ENCODE measurements around the gene OPN4.

Gene OPN4

DNA sequence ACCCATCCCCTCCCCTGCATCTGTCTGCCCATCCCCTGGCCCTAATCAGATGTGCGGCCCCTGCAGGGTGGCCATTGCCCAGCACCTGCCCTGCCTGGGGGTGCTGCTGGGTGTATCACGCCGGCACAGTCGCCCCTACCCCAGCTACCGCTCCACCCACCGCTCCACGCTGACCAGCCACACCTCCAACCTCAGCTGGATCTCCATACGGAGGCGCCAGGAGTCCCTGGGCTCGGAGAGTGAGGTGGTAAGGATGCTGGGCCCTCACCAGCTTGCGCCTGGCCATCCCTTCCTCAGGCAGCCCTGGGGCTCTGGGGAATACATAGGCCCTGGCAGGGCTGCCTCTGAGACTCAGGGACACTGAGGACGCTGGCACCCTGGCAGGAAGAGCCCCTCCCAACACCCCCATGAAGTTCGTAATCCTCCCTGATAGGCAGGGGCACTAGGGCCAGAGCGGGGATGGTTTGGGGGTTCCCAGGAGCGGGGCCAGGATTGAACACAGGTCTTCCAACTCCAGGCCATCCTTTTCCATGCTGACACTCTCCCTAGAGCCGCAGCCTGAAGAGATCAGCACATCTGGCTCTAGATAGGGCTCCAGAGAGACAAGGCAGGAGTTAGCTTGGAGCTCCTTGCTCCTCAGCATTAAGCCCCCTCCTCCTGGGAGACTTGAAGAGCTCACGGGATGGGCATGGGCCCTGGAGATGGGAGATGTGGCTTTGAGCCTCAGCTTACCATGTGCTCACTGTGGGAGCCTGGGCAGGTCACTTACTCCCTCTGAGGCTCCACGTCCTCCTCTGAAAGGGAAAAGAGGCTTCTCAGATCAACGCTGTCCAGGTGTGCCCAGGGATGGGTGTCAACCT, 8.1 kb downstream of the OPN4 start:
- DNase-seq (ENCODE audit: low spot score): no peak

- DNase-seq (ENCODE audit: low spot score): no peak
Measured at GRCh38 chr10:86663046-86663345, 8.6 kb downstream of the OPN4 start.

DNA sequence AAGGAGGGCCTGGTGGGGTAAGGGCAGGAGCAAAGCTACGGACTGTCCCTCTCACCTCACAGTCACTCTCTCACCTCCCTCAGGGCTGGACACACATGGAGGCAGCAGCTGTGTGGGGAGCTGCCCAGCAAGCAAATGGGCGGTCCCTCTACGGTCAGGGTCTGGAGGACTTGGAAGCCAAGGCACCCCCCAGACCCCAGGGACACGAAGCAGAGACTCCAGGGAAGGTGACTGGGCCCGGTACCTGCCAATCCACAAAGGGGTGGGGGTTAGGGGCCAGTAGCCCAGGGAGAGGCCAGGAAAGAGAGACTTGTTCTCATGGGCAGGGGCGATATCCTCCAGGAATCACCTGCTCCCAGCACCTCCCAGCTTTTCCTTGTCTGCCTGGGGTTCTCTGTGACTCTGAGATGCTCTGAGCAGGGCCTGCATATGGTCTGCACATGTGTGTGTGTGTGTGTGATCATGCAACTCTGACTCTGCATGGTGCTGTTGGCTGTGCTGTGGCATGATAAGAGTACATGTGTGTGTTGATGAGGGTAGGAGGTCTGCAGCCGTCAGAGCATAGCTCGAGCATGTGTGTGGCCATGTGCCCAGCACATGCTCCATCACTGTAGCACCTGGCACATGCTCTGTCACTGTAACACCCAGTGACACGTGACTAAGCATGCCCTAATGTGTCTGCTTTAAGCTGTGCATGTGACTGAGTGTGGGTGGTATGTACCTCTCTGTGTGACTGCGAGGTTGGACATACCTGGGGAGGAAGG, 9.4 kb downstream of the OPN4 start:
- no peak for DNase-seq (ENCODE audit: low spot score)

GRCh38 chr10:86664341-86665217, 10.2 kb downstream of the OPN4 start:
- no peak for DNase-seq (ENCODE audit: low spot score)

DNA sequence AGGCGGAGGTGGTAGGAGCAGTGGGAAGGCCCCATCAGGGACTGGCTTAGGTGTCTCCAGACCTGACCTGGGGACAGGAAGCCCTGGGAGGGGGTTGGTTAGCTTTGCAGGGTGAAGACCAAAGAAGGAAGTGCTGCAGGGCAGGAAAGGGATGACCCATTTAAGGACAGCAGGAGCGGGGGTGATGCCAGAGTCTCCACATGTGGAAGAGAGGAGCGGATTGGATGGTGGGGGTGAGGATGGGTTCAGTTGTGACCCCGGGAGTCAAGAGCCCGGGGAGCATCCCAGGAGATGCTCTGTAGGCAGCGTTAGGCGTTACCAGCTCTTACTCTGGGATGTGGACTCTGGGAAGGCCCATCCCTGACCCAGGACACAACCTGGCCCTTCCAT, 10.9 kb downstream of the OPN4 start:
- DNase-seq (ENCODE audit: low spot score): no peak

GRCh38 chr10:86665868-86666267, 11.5 kb downstream of the OPN4 start:
- no peak for DNase-seq (ENCODE audit: low spot score)

DNA sequence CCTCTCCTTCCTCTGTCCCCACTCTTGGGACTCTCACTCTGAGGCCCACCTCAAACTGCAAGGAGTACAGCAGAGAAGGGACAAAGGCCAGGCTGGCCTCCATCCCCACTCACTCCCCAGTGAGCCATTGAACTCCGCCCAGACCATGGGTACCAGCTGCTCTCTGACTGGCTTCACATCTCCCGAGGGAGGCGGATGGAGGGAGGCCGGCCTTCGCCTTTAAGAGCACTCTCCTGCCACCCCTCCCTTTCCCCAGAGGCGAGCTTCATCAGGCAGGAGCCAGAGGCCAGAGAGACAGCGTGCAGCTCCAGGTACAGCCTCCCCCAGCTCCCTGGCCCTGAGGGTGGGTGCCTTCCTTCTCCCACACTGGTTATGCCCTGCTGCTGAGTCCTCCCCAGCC, 12.2 kb downstream of the OPN4 start:
- DNase-seq (ENCODE audit: low spot score): no peak

DNA sequence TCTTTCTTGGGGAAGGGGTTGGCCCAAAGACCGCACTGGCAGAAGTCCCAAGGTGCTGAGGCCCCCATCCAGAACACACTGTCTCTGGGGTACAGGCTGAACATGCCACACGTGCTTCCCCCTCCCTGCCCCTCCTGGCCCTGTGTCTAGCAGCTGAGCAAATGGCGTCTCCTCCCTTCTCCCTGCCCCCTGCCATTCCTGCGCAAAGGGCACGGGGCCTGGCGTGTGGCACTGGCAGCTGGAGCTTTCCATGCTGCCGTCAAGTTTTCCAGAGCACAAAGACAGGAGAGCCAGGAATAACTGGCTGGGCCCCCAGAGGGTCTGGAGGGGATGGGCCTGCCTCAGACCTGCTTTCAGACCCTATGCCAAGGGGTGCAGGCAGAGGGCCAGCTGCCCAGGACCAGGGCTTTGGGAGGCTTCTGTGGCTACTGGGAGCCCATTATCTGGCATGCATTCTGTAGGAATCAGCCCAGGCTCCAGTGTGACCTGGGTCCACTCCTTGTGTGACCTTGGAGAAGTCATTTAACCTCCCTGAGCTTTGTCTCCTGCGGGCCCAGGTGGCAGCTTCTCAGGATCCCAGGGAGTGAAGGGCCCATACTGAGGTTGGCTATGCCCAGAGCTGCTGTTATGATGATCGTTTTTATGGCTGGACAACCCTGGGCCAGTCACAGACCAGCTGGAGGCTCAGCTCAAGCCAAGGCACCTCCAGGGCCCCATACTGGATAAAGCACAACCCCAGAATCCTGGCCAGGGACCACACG, 13.3 kb downstream of the OPN4 start:
- DNase-seq (ENCODE audit: low spot score): no peak

- DNase-seq (ENCODE audit: low spot score): no peak
Measured at GRCh38 chr10:86668297-86669165, 14.2 kb downstream of the OPN4 start, which contains the start of gene LDB3. Gene LDB3 (plus strand): TSS chr10:86668511. CDS start chr10:86668692, 181 bp downstream.

DNA sequence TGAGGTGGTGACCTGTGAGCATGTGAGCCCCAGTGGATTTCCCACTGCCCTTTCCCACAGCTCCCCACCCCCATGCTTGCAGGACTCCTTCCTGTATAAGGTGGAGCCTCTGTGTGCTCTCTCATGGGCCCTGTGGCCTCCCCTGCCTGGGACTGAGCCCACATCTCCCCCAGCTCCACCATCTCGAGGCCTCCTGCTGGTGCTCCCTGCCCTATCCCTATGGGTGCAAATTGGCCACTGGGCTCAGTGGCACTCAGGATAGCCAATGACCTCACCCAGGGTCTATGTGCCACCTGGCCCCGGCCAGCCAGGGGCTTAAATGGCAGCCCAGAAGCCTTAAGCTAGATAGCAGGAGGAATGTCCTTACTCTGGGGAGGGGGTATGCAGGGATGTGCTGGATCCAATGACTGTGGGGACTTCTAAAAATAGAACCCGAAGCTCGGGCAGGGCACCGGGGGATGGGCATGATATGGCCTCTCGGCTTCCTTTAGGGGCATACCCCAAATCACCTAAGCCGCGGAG, 16.0 kb downstream of the OPN4 start:
- no peak for DNase-seq (ENCODE audit: low spot score)

GRCh38 chr10:86670876-86671275, 16.5 kb downstream of the OPN4 start:
- no peak for DNase-seq (ENCODE audit: low spot score)

- DNase-seq (ENCODE audit: low spot score): no peak
Measured at GRCh38 chr10:86671419-86671818, 17.1 kb downstream of the OPN4 start.

DNA sequence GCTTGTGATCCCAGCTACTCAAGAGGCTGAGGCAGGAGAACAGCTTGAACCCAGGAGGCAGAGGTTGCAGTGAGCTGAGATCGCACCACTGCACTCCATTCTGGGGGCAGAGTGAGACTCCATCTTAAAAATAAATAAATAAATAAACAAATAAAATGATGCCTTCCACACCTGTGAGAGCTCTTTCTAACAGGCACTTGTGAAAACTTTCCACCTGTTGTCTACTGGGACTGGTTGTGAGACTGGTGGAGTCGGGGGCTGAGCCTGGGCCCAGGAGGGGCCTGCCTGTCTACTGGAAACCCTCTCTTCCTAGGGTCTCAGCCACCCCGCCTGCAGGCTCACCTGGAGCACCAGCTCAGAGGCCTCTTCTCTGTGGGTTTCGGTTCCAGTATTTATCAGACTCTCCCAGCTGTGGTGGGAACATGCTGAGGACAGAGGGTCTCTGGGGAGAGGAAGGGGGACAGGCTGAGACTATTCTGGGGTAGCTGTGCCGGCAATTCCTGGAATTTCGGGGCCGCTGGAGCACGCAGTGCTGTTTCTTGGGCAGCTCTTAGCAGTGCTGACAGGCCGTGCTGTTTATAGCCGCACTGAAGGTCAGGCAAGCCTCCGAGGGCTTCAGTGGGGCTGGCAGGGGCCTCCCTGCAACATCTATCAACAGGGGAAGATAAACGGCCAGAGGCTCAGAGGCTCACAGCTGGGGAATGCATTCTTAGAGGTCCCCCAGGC, 17.8 kb downstream of the OPN4 start:
- DNase-seq (ENCODE audit: low spot score): no peak

- DNase-seq (ENCODE audit: low spot score): no peak
Measured at GRCh38 chr10:86673216-86673826, 19.0 kb downstream of the OPN4 start.

GRCh38 chr10:86673827-86674581, 19.7 kb downstream of the OPN4 start:
- DNase-seq (ENCODE audit: low spot score): no peak

- DNase-seq (ENCODE audit: low spot score): no peak
Measured at GRCh38 chr10:86674912-86675311, 20.6 kb downstream of the OPN4 start.

GRCh38 chr10:86677374-86677773, 23.0 kb downstream of the OPN4 start:
- DNase-seq (ENCODE audit: low spot score): no peak

- DNase-seq (ENCODE audit: low spot score): no peak
Measured at GRCh38 chr10:86678999-86679792, 24.8 kb downstream of the OPN4 start.

All from CD4-positive, alpha-beta T cell treated with Interleukin-2 at 100 ng/mL for 4 hours (primary cell).